Measurements from ENCODE around the gene KRTAP24-1. TPM values are rescaled to one million over a fixed set of nuclear protein-coding genes. Genes with fewer than 3 reads are reported as not detected.

Gene KRTAP24-1
- total RNA-seq, 1 donor from 2014 or later = not detected

- Mint-ChIP-seq H3K27ac (ENCODE audit: unreplicated experiment) (no peak overlapping the region), H3K9me3 (ENCODE audit: low read depth) (peaks cover 3% of the 10 kb centered on the region), H3K4me3 (ENCODE audit: unreplicated experiment) (no peak overlapping the region), H3K4me1 (ENCODE audit: low read depth) (peaks cover 5% of the 10 kb centered on the region), H3K36me3 (ENCODE audit: low read depth) (no peaks in the 10 kb centered on the region), H3K27me3 (ENCODE audit: low read depth) (no peaks in the 10 kb centered on the region)
- DNase-seq (ENCODE audit: low spot score) = no peak
- TF ChIP-seq, protein P1, sequence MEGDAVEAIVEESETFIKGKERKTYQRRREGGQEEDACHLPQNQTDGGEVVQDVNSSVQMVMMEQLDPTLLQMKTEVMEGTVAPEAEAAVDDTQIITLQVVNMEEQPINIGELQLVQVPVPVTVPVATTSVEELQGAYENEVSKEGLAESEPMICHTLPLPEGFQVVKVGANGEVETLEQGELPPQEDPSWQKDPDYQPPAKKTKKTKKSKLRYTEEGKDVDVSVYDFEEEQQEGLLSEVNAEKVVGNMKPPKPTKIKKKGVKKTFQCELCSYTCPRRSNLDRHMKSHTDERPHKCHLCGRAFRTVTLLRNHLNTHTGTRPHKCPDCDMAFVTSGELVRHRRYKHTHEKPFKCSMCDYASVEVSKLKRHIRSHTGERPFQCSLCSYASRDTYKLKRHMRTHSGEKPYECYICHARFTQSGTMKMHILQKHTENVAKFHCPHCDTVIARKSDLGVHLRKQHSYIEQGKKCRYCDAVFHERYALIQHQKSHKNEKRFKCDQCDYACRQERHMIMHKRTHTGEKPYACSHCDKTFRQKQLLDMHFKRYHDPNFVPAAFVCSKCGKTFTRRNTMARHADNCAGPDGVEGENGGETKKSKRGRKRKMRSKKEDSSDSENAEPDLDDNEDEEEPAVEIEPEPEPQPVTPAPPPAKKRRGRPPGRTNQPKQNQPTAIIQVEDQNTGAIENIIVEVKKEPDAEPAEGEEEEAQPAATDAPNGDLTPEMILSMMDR (IDR thresholded peaks at IDR 0.05) = no peak
Measured at GRCh38 chr21:30306884-30307283, 24.1 kb upstream of the KRTAP24-1 start.

GRCh38 chr21:30305136-30305535, 22.4 kb upstream of the KRTAP24-1 start:
- H3K4me3 Mint-ChIP-seq (ENCODE audit: unreplicated experiment) = no peak overlapping the region
- peaks cover 5% of the 10 kb centered on the region for H3K4me1 Mint-ChIP-seq (ENCODE audit: low read depth)
- no peaks in the 10 kb centered on the region for H3K36me3 Mint-ChIP-seq (ENCODE audit: low read depth)
- H3K27ac Mint-ChIP-seq (ENCODE audit: unreplicated experiment) = no peak overlapping the region
- H3K27me3 Mint-ChIP-seq (ENCODE audit: low read depth) = peaks cover 2% of the 10 kb centered on the region
- no peak for DNase-seq (ENCODE audit: low spot score)
- TF ChIP-seq, protein P1 (IDR thresholded peaks at IDR 0.05) = no peak
- peaks cover 9% of the 10 kb centered on the region for H3K9me3 Mint-ChIP-seq (ENCODE audit: low read depth)

DNA sequence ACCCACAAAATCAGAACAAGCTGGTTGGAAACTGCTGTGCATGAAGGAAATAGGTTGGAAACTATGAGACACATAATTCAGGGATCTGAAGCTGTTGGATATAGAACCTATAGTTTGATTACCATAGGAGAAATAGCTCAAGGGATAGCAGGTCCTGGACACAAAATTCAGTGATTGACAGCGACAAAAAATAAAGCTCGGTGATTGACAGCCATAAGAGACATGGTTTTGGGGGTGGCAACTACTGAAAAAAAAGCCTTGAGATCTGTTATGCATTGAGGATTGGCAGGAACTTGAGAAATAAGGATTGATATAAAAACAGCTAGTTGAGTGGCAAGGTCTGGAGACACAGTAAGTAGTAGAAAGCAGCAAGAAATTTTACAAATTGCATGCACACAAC, 6.5 kb upstream of the KRTAP24-1 start, which contains the start of gene KRTAP25-1:
KRTAP25-1 (minus strand) TSS at position 300 of the 400 bp plus-strand sequence; CDS start at position 276, 24 bp downstream.
- no peak within 1 kb of the TSS for H3K4me3 Mint-ChIP-seq (ENCODE audit: unreplicated experiment)
- peaks cover 20% of the 10 kb centered on the region for H3K27me3 Mint-ChIP-seq (ENCODE audit: low read depth)
- H3K9me3 Mint-ChIP-seq (ENCODE audit: low read depth) = peaks cover 5% of the 10 kb centered on the region
- no peaks in the 10 kb centered on the region for H3K4me1 Mint-ChIP-seq (ENCODE audit: low read depth)
- H3K27ac Mint-ChIP-seq (ENCODE audit: unreplicated experiment) = no peak within 1 kb of the TSS
- no peaks in the 10 kb centered on the region for H3K36me3 Mint-ChIP-seq (ENCODE audit: low read depth)
- TF ChIP-seq, protein P1 (IDR thresholded peaks at IDR 0.05) = no peak
- DNase-seq (ENCODE audit: low spot score) = no peak

GRCh38 chr21:30271611-30272010, 11.1 kb downstream of the KRTAP24-1 start:
- Mint-ChIP-seq H3K4me1 (ENCODE audit: low read depth) (no peaks in the 10 kb centered on the region), H3K4me3 (ENCODE audit: unreplicated experiment) (no peak overlapping the region), H3K27me3 (ENCODE audit: low read depth) (no peaks in the 10 kb centered on the region), H3K9me3 (ENCODE audit: low read depth) (peaks cover 4% of the 10 kb centered on the region), H3K36me3 (ENCODE audit: low read depth) (no peaks in the 10 kb centered on the region), H3K27ac (ENCODE audit: unreplicated experiment) (no peak overlapping the region)
- TF ChIP-seq, protein P1 (IDR thresholded peaks at IDR 0.05) = no peak
- no peak for DNase-seq (ENCODE audit: low spot score)

DNA sequence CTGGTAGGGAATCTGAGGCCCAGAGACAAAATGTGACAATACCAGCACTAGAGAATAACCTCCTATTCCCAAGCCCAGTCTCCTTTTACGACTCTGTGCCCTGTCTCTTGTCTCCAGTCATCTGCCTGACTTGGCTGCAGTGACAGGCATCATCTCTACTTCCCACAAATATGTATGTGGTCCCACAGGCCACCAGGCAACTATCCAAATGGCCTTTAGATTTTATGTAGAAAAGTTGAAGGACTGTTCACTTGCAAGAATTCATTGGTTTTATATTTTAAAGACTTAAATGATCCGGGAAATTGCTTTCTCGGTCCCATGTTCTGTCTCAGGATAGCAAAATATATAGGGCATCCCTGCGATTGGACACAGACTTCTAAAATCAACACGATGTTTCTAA, 11.6 kb downstream of the KRTAP24-1 start:
- DNase-seq (ENCODE audit: low spot score) = no peak
- Mint-ChIP-seq H3K36me3 (ENCODE audit: low read depth) (no peaks in the 10 kb centered on the region), H3K4me1 (ENCODE audit: low read depth) (no peaks in the 10 kb centered on the region), H3K4me3 (ENCODE audit: unreplicated experiment) (no peak overlapping the region), H3K27me3 (ENCODE audit: low read depth) (no peaks in the 10 kb centered on the region), H3K9me3 (ENCODE audit: low read depth) (peaks cover 9% of the 10 kb centered on the region), H3K27ac (ENCODE audit: unreplicated experiment) (no peak overlapping the region)
- TF ChIP-seq, protein P1 (IDR thresholded peaks at IDR 0.05) = no peak
